A549 (cell line): ENCODE results near the gene NARS2.

Experiments used
- PHF8 ChIP-seq: fragments of 200-600 bp; sonication (generic); IDR thresholded peaks from 2 replicates; pipeline ENCODE4 v1.6.1; 2016; ENCODE audit warnings: low read depth, mild to moderate bottlenecking, antibody characterized with exemption, moderate library complexity, borderline replicate concordance
- RARB ChIP-seq: fragments of 250-450 bp; sonication (Bioruptor Pico); IDR thresholded peaks from 2 replicates; pipeline ENCODE4 v1.8.0; 2021; ENCODE audit warnings: mild to moderate bottlenecking, moderate library complexity
- USF2 ChIP-seq: fragments of 450-650 bp; IDR thresholded peaks from 2 replicates; pipeline ENCODE4 v1.6.1; 2014; ENCODE audit warnings: antibody characterized with exemption

GRCh38 chr11:78499971-78500370 lies 74.7 kb downstream of the NARS2 start:
- no peak for TF ChIP-seq RARB (CRISPR knock-in tag)
- TF ChIP-seq USF2 = no peak
- TF ChIP-seq PHF8 = no peak
